K562 (cell line): Measurements from ENCODE around the gene BCL7B. TPM values are rescaled to one million over a fixed set of nuclear protein-coding genes. Genes with fewer than 3 reads are reported as not detected.

ENCODE experiments used
- ATF1 ChIP-seq, 2 experiments: fragments of 450-650 bp in 1 of 2; IDR thresholded peaks; 2 replicates each; pipeline ENCODE4 v1.6.1; 2016; ENCODE audit warnings: missing compliant biosample characterization in 1 of 2, missing genetic modification characterization in 1 of 2
- BRF1 ChIP-seq: IDR thresholded peaks from 3 replicates; pipeline ENCODE4 v1.6.1; 2011; ENCODE audit warnings: borderline replicate concordance, mild to moderate bottlenecking; ENCODE audit not compliant: insufficient read length; ENCODE audit errors: extremely low read depth
- CBX1 ChIP-seq: sonication (generic); IDR thresholded peaks from 2 replicates; pipeline ENCODE4 v1.6.1; 2016; ENCODE audit warnings: antibody characterized with exemption, low read depth, mild to moderate bottlenecking
- FOXP1 ChIP-seq: sonication (generic); formaldehyde crosslinking; IDR thresholded peaks from 2 replicates; pipeline ENCODE4 v1.8.0; 2022; ENCODE audit warnings: mild to moderate bottlenecking, missing genetic modification reagents
- GTF3C2 ChIP-seq: IDR thresholded peaks from 3 replicates; pipeline ENCODE4 v1.6.1; 2011; ENCODE audit warnings: borderline replicate concordance, mild to moderate bottlenecking, moderate library complexity; ENCODE audit not compliant: insufficient read length; ENCODE audit errors: extremely low read depth
- HDAC6 ChIP-seq: IDR thresholded peaks from 2 replicates; pipeline ENCODE4 v1.6.1; 2012; ENCODE audit warnings: low read depth, mild to moderate bottlenecking, control low read depth, inconsistent platforms, low read length, moderate library complexity
- HDAC8 ChIP-seq: fragments of 450-650 bp; IDR thresholded peaks from 2 replicates; pipeline ENCODE4 v1.6.1; 2016; ENCODE audit warnings: mild to moderate bottlenecking, missing genetic modification characterization, moderate library complexity, missing compliant biosample characterization
- HIVEP1 ChIP-seq: fragments of 250-450 bp; sonication (Bioruptor Pico); IDR thresholded peaks from 2 replicates; pipeline ENCODE4 v1.4.0; 2020; ENCODE audit warnings: mild to moderate bottlenecking
- KHSRP ChIP-seq: fragments of 450-650 bp; IDR thresholded peaks from 2 replicates; pipeline ENCODE4 v1.6.1; 2017
- NFE2 ChIP-seq: IDR thresholded peaks from 2 replicates; pipeline ENCODE4 v1.6.1; 2014; ENCODE audit warnings: antibody characterized with exemption, low read depth
- NFXL1 ChIP-seq: fragments of 450-650 bp; formaldehyde crosslinking; IDR thresholded peaks from 2 replicates; pipeline ENCODE4 v1.4.0; 2021; ENCODE audit warnings: mild to moderate bottlenecking
- PCBP1 ChIP-seq: fragments of 200-400 bp; formaldehyde crosslinking; IDR thresholded peaks from 2 replicates; pipeline ENCODE4 v1.6.1; 2018; ENCODE audit warnings: mild to moderate bottlenecking, low read depth, low read length; ENCODE audit not compliant: poor library complexity, severe bottlenecking
- SIX5 ChIP-seq, 2 experiments: IDR thresholded peaks; 2 replicates each; pipeline ENCODE4 v1.6.1; 2011; ENCODE audit warnings: low read length in 2 of 2, borderline replicate concordance in 1 of 2, low read depth in 1 of 2, mild to moderate bottlenecking in 1 of 2, moderate library complexity in 1 of 2; ENCODE audit not compliant: insufficient read depth in 1 of 2
- SMARCC2 ChIP-seq: fragments of 450-650 bp; IDR thresholded peaks from 2 replicates; pipeline ENCODE4 v1.6.1; 2017; ENCODE audit warnings: antibody characterized with exemption, moderate library complexity, mild to moderate bottlenecking, low read depth
- SP2 ChIP-seq: IDR thresholded peaks from 2 replicates; pipeline ENCODE4 v1.6.1; 2011; ENCODE audit warnings: mild to moderate bottlenecking, low read depth, low read length, moderate library complexity; ENCODE audit not compliant: poor library complexity, severe bottlenecking; ENCODE audit errors: extremely low read depth
- UBTF ChIP-seq, 2 experiments: IDR thresholded peaks; 2 replicates each; pipeline ENCODE4 v1.6.1; 2012; ENCODE audit warnings: improper control_type of control experiment in 2 of 2, low read depth in 2 of 2, low read length in 2 of 2, borderline replicate concordance in 1 of 2
- ZNF354B ChIP-seq: fragments of 250-450 bp; sonication (Bioruptor Pico); IDR thresholded peaks from 2 replicates; pipeline ENCODE4 v1.4.0; 2020
- polyA plus RNA-seq, 8 experiments: library from polyadenylated mRNA; depleted of rRNA in 4 of 8; stranded (reverse) in 5 of 8; unstranded in 3 of 8; fragments of >200 nt; fragmentation: Nextera tagmentation in 2 of 8; fragmentation: Illumina TruSeq in 1 of 8; extraction: Ambion mirVana in 2 of 8; extraction: Trizol in 1 of 8; gene quantifications; 2 replicates each; pipeline versions ENCODE4 v1.2.1 to v1.2.3, GENCODE V29; 2011 to 2014; ENCODE audit warnings: inconsistent platforms in 1 of 8, missing spikeins in 1 of 8
- total RNA-seq, 7 experiments: library from RNA; depleted of rRNA in 6 of 7; stranded (reverse); fragments of >200 nt in 6 of 7; fragmentation: Illumina TruSeq in 2 of 7; extraction: Trizol in 2 of 7; gene quantifications; 2 replicates each; pipeline versions ENCODE4 v1.2.1 to v1.2.3, GENCODE V29; 2011 to 2021; ENCODE audit warnings: low replicate concordance in 1 of 7
- TF ChIP-seq, protein P1 (sequence below): sonication (generic); formaldehyde crosslinking; IDR thresholded peaks from 2 replicates; pipeline ENCODE4 v1.9.0; 2022; ENCODE audit warnings: mild to moderate bottlenecking, missing genetic modification reagents

The BCL7B gene
- total and polyA plus RNA-seq, 9 of the 15 experiments (the other 6 are each of a cell fraction or from before 2014, with no cell fraction given) = 10.0 to 73.2 (median 32.9) TPM

DNA sequence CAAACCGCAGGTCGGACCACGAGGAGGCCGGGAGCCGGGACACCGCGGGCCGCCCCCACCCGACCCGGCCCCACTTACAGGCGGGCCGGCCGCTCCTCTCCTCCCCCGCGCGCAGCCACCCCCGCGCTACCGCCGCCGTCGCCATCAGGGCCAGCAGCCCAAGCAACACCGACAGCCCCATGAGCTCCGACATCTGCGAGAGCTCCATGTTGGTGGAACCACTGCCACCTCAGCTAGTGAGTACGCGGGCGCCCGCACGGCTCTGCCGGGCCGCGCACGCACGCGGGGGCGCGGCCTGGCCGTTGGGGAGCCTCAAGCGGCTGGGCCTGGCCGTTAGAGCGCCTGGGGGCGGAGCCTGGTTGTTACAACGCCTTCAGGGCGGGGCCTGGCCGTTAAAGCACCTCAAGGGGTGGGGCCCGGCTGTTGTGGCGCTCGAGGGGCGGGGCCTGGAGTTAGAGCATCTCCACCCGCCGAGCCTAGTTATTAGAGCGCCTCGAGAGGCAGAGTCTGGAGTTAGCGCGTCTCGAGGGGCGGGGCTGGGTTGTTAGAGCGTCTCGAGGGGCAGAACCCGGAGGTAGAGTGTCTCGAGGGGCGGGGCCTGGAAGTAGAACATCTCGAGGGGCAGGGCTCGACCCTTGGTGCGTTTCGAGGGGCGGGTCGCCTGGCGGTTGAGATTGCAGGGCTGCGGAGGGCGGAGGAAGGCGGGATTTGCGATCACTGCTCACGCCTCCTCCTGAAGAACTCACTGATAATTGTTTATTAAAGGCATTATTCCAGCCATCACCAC is 21.0 kb upstream of the BCL7B start, which contains the start of gene TBL2 (continued):
- no peak for TF ChIP-seq SIX5 (IDR thresholded peaks at IDR 0.05; ENCODE audit: borderline replicate concordance in 1 of 2, insufficient read depth in 1 of 2, low read depth in 1 of 2, low read length in 2 of 2)
- TF ChIP-seq, protein P1, sequence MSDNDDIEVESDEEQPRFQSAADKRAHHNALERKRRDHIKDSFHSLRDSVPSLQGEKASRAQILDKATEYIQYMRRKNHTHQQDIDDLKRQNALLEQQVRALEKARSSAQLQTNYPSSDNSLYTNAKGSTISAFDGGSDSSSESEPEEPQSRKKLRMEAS (CRISPR knock-in tag) = peak; percentile 53
- no peak for TF ChIP-seq ATF1 (CRISPR knock-in tag; IDR thresholded peaks at IDR 0.05)
- TF ChIP-seq ATF1 (tag; IDR thresholded peaks at IDR 0.05) = no peak
- no peak for TF ChIP-seq HIVEP1 (CRISPR knock-in tag)
- no peak for TF ChIP-seq ZNF354B (CRISPR knock-in tag)
- TF ChIP-seq BRF1 = no peak
- no peak for TF ChIP-seq SP2
- TF ChIP-seq FOXP1 = no peak
- TF ChIP-seq GTF3C2 = no peak
- TF ChIP-seq UBTF (IDR thresholded peaks at IDR 0.05; ENCODE audit: borderline replicate concordance in 1 of 2, low read depth in 2 of 2, low read length in 2 of 2) = peak; percentile 45 to 53; a peak in 2 of 4 replicates
- TF ChIP-seq HDAC6 = no peak
- TF ChIP-seq HDAC8 (tag) = 0 out of 2 replicates have a peak, but pooled peaks have one; percentile 21
- TF ChIP-seq PCBP1 = peak; percentile 94
- TF ChIP-seq CBX1 = peak; percentile 94
- no peak for TF ChIP-seq NFXL1 (CRISPR knock-in tag)
- TF ChIP-seq NFE2 = no peak
- no peak for TF ChIP-seq KHSRP
- TF ChIP-seq SMARCC2 = no peak; the same call in 1 of the 2 replicates
